Measurements from ENCODE around the gene CX3CR1.

The CX3CR1 gene

GRCh38 chr3:39277893-39278615, 1.8 kb downstream of the CX3CR1 start:
- Histone ChIP-seq H3K36me3 (ENCODE audit: control insufficient read depth, insufficient read depth, low read length) (no peaks in the 10 kb centered on the region), H3K4me1 (ENCODE audit: control insufficient read depth, insufficient read depth, low read length) (peaks cover 3% of the 10 kb centered on the region; the same call in 1 of the 2 replicates), H3K9ac (ENCODE audit: low read length) (no peak overlapping the region), H3K27me3 (ENCODE audit: control insufficient read depth, insufficient read depth, low read length) (no peaks in the 10 kb centered on the region), H3K4me3 (ENCODE audit: low read depth, low read length) (no peak overlapping the region), H3K9me3 (ENCODE audit: control insufficient read depth, insufficient read depth, low read depth, low read length) (no peaks in the 10 kb centered on the region), H3K27ac (ENCODE audit: low read depth, low read length) (no peak overlapping the region)

GRCh38 chr3:39276746-39277145, 3.1 kb downstream of the CX3CR1 start:
- no peaks in the 10 kb centered on the region for H3K9me3 ChIP-seq (ENCODE audit: control insufficient read depth, insufficient read depth, low read depth, low read length)
- no peak overlapping the region for H3K9ac ChIP-seq (ENCODE audit: low read length)

GRCh38 chr3:39275963-39276593, 3.8 kb downstream of the CX3CR1 start:
- Histone ChIP-seq H3K4me1 (ENCODE audit: control insufficient read depth, insufficient read depth, low read length) (peaks cover 3% of the 10 kb centered on the region; the same call in 1 of the 2 replicates), H3K4me3 (ENCODE audit: low read depth, low read length) (no peak overlapping the region), H3K36me3 (ENCODE audit: control insufficient read depth, insufficient read depth, low read length) (no peaks in the 10 kb centered on the region), H3K9me3 (ENCODE audit: control insufficient read depth, insufficient read depth, low read depth, low read length) (no peaks in the 10 kb centered on the region), H3K27me3 (ENCODE audit: control insufficient read depth, insufficient read depth, low read length) (no peaks in the 10 kb centered on the region), H3K27ac (ENCODE audit: low read depth, low read length) (no peak overlapping the region), H3K9ac (ENCODE audit: low read length) (no peak overlapping the region)

More at GRCh38 chr3:39276746-39277145, 3.1 kb downstream of the CX3CR1 start:
- no peaks in the 10 kb centered on the region for H3K36me3 ChIP-seq (ENCODE audit: control insufficient read depth, insufficient read depth, low read length)
- no peak overlapping the region for H3K4me3 ChIP-seq (ENCODE audit: low read depth, low read length)
- H3K4me1 ChIP-seq (ENCODE audit: control insufficient read depth, insufficient read depth, low read length), result peaks cover 3% of the 10 kb centered on the region; the same call in 1 of the 2 replicates
- no peaks in the 10 kb centered on the region for H3K27me3 ChIP-seq (ENCODE audit: control insufficient read depth, insufficient read depth, low read length)
- no peak overlapping the region for H3K27ac ChIP-seq (ENCODE audit: low read depth, low read length)

- Histone ChIP-seq H3K27ac (ENCODE audit: low read depth, low read length) (no peak overlapping the region), H3K27me3 (ENCODE audit: control insufficient read depth, insufficient read depth, low read length) (no peaks in the 10 kb centered on the region), H3K9ac (ENCODE audit: low read length) (no peak overlapping the region), H3K9me3 (ENCODE audit: control insufficient read depth, insufficient read depth, low read depth, low read length) (no peaks in the 10 kb centered on the region), H3K4me1 (ENCODE audit: control insufficient read depth, insufficient read depth, low read length) (peaks cover 3% of the 10 kb centered on the region; the same call in 1 of the 2 replicates), H3K36me3 (ENCODE audit: control insufficient read depth, insufficient read depth, low read length) (no peaks in the 10 kb centered on the region), H3K4me3 (ENCODE audit: low read depth, low read length) (no peak overlapping the region)
These were observed 4.8 kb downstream of the CX3CR1 start for GRCh38 chr3:39275052-39275451.

GRCh38 chr3:39273119-39273518, 6.7 kb downstream of the CX3CR1 start:
- Histone ChIP-seq H3K9ac (ENCODE audit: low read length) (no peak overlapping the region), H3K4me1 (ENCODE audit: control insufficient read depth, insufficient read depth, low read length) (peaks cover 3% of the 10 kb centered on the region; the same call in 1 of the 2 replicates), H3K9me3 (ENCODE audit: control insufficient read depth, insufficient read depth, low read depth, low read length) (no peaks in the 10 kb centered on the region), H3K4me3 (ENCODE audit: low read depth, low read length) (no peak overlapping the region), H3K27ac (ENCODE audit: low read depth, low read length) (no peak overlapping the region), H3K27me3 (ENCODE audit: control insufficient read depth, insufficient read depth, low read length) (no peaks in the 10 kb centered on the region), H3K36me3 (ENCODE audit: control insufficient read depth, insufficient read depth, low read length) (no peaks in the 10 kb centered on the region)

- no peaks in the 10 kb centered on the region for H3K9me3 ChIP-seq (ENCODE audit: control insufficient read depth, insufficient read depth, low read depth, low read length)
- H3K9ac ChIP-seq (ENCODE audit: low read length), result no peak overlapping the region
- H3K27ac ChIP-seq (ENCODE audit: low read depth, low read length), result no peak overlapping the region
- H3K4me1 ChIP-seq (ENCODE audit: control insufficient read depth, insufficient read depth, low read length), result peaks cover 3% of the 10 kb centered on the region; the same call in 1 of the 2 replicates
- H3K27me3 ChIP-seq (ENCODE audit: control insufficient read depth, insufficient read depth, low read length), result no peaks in the 10 kb centered on the region
- no peak overlapping the region for H3K4me3 ChIP-seq (ENCODE audit: low read depth, low read length)
- H3K36me3 ChIP-seq (ENCODE audit: control insufficient read depth, insufficient read depth, low read length), result no peaks in the 10 kb centered on the region
These were observed 7.6 kb downstream of the CX3CR1 start for GRCh38 chr3:39272191-39272590.

GRCh38 chr3:39271363-39271914, 8.4 kb downstream of the CX3CR1 start:
- Histone ChIP-seq H3K4me1 (ENCODE audit: control insufficient read depth, insufficient read depth, low read length) (peaks cover 3% of the 10 kb centered on the region; the same call in 1 of the 2 replicates), H3K9ac (ENCODE audit: low read length) (no peak overlapping the region), H3K27ac (ENCODE audit: low read depth, low read length) (no peak overlapping the region), H3K4me3 (ENCODE audit: low read depth, low read length) (no peak overlapping the region), H3K36me3 (ENCODE audit: control insufficient read depth, insufficient read depth, low read length) (no peaks in the 10 kb centered on the region), H3K9me3 (ENCODE audit: control insufficient read depth, insufficient read depth, low read depth, low read length) (no peaks in the 10 kb centered on the region), H3K27me3 (ENCODE audit: control insufficient read depth, insufficient read depth, low read length) (no peaks in the 10 kb centered on the region)

GRCh38 chr3:39269528-39269927, 10.3 kb downstream of the CX3CR1 start:
- H3K27me3 ChIP-seq (ENCODE audit: control insufficient read depth, insufficient read depth, low read length), result no peaks in the 10 kb centered on the region
- H3K36me3 ChIP-seq (ENCODE audit: control insufficient read depth, insufficient read depth, low read length), result no peaks in the 10 kb centered on the region
- H3K9ac ChIP-seq (ENCODE audit: low read length), result no peak overlapping the region
- no peak overlapping the region for H3K27ac ChIP-seq (ENCODE audit: low read depth, low read length)
- H3K9me3 ChIP-seq (ENCODE audit: control insufficient read depth, insufficient read depth, low read depth, low read length), result no peaks in the 10 kb centered on the region
- no peaks in the 10 kb centered on the region for H3K4me1 ChIP-seq (ENCODE audit: control insufficient read depth, insufficient read depth, low read length)
- no peak overlapping the region for H3K4me3 ChIP-seq (ENCODE audit: low read depth, low read length)

GRCh38 chr3:39268549-39268900, 11.3 kb downstream of the CX3CR1 start:
- no peaks in the 10 kb centered on the region for H3K4me1 ChIP-seq (ENCODE audit: control insufficient read depth, insufficient read depth, low read length)
- H3K27ac ChIP-seq (ENCODE audit: low read depth, low read length), result no peak overlapping the region
- no peak overlapping the region for H3K9ac ChIP-seq (ENCODE audit: low read length)
- no peak overlapping the region for H3K4me3 ChIP-seq (ENCODE audit: low read depth, low read length)
- no peaks in the 10 kb centered on the region for H3K36me3 ChIP-seq (ENCODE audit: control insufficient read depth, insufficient read depth, low read length)
- no peaks in the 10 kb centered on the region for H3K9me3 ChIP-seq (ENCODE audit: control insufficient read depth, insufficient read depth, low read depth, low read length)
- H3K27me3 ChIP-seq (ENCODE audit: control insufficient read depth, insufficient read depth, low read length), result peaks cover 2% of the 10 kb centered on the region; the same call in 1 of the 2 replicates

- Histone ChIP-seq H3K4me1 (ENCODE audit: control insufficient read depth, insufficient read depth, low read length) (no peaks in the 10 kb centered on the region), H3K9me3 (ENCODE audit: control insufficient read depth, insufficient read depth, low read depth, low read length) (no peaks in the 10 kb centered on the region), H3K27ac (ENCODE audit: low read depth, low read length) (no peak overlapping the region), H3K4me3 (ENCODE audit: low read depth, low read length) (no peak overlapping the region), H3K9ac (ENCODE audit: low read length) (no peak overlapping the region), H3K27me3 (ENCODE audit: control insufficient read depth, insufficient read depth, low read length) (peaks cover 2% of the 10 kb centered on the region; the same call in 1 of the 2 replicates), H3K36me3 (ENCODE audit: control insufficient read depth, insufficient read depth, low read length) (no peaks in the 10 kb centered on the region)
These were observed 11.9 kb downstream of the CX3CR1 start for GRCh38 chr3:39267631-39268548.
